SK-N-SH (cell line): ENCODE data around the gene TSHR. TPM values are rescaled to one million over a fixed set of nuclear protein-coding genes. Genes with fewer than 3 reads are reported as not detected.

Experiments
- CTCF ChIA-PET: fragments of 300-600, 350-600 bp; formaldehyde crosslinking; extraction: SDS; loops from one replicate; lab custom pipeline; 2021; lab: Yijun Ruan, JAX
- POLR2A ChIA-PET: fragments of 350-600 bp; sonication (Branson Sonifier 250); formaldehyde crosslinking; extraction: SDS; loops from one replicate; lab custom pipeline; 2020; ENCODE audit warnings: antibody characterized with exemption, inconsistent platforms; lab: Yijun Ruan, JAX
- DNase-seq: peaks from one replicate; pipeline ENCODE4 v3.0.0; 2012
- H2AFZ ChIP-seq: fragments of 200-600 bp; sonication (generic); 2 replicates; pipeline ENCODE4 v1.8.1; 2016; ENCODE audit warnings: antibody characterized with exemption, mild to moderate bottlenecking, low read depth
- H3F3A ChIP-seq: fragments of 200-600 bp; sonication (generic); replicated peaks from 2 replicates; pipeline ENCODE3; 2016; ENCODE audit warnings: antibody characterized with exemption, mild to moderate bottlenecking; ENCODE audit not compliant: insufficient read depth
- H3K27ac ChIP-seq, 2 experiments: fragments of 200-500 bp in 1 of 2; fragments of 200-600 bp in 1 of 2; sonication (Bioruptor generic) in 1 of 2; sonication (generic), shearing (Covaris generic) in 1 of 2; 2 replicates each; pipeline versions ENCODE4 v1.5.1 to v1.6.1; 2014 to 2016; ENCODE audit warnings: low read depth in 2 of 2, inconsistent platforms in 1 of 2, low read length in 1 of 2, mild to moderate bottlenecking in 1 of 2, mixed read lengths in 1 of 2
- H3K27me3 ChIP-seq: fragments of 200-600 bp; sonication (generic), shearing (Covaris generic); 2 replicates; pipeline ENCODE4 v1.6.1; 2016; ENCODE audit warnings: mixed run types; ENCODE audit not compliant: insufficient read depth
- H3K36me3 ChIP-seq, 2 experiments: fragments of 200-500 bp in 1 of 2; fragments of 200-600 bp in 1 of 2; sonication (Bioruptor generic) in 1 of 2; sonication (generic) in 1 of 2; replicated peaks in 1 of 2; 2 replicates each; pipeline versions ENCODE3 to v1.5.1; 2014 to 2016; ENCODE audit warnings: low read length in 1 of 2, mild to moderate bottlenecking in 1 of 2; ENCODE audit not compliant: insufficient read depth in 2 of 2, control insufficient read depth in 1 of 2
- H3K4me1 ChIP-seq, 2 experiments: fragments of 200-500 bp in 1 of 2; fragments of 200-600 bp in 1 of 2; sonication (Bioruptor generic) in 1 of 2; sonication (generic), shearing (Covaris generic) in 1 of 2; 2 replicates each; pipeline versions ENCODE4 v1.5.1 to v1.6.1; 2014 to 2016; ENCODE audit warnings: low read depth in 1 of 2, low read length in 1 of 2, mixed run types in 1 of 2; ENCODE audit not compliant: insufficient read depth in 2 of 2, control insufficient read depth in 1 of 2
- H3K4me2 ChIP-seq: fragments of 200-600 bp; sonication (generic), shearing (Covaris generic); 2 replicates; pipeline ENCODE4 v1.6.1; 2017; ENCODE audit warnings: mixed run types
- H3K4me3 ChIP-seq, 2 experiments: fragments of 200-500 bp in 1 of 2; fragments of 200-600 bp in 1 of 2; sonication (Bioruptor generic) in 1 of 2; sonication (generic), shearing (Covaris generic) in 1 of 2; 2 replicates each; pipeline versions ENCODE4 v1.5.1 to v1.8.1; 2014 to 2016; ENCODE audit warnings: low read depth in 2 of 2, inconsistent platforms in 1 of 2, low read length in 1 of 2, mild to moderate bottlenecking in 1 of 2, mixed read lengths in 1 of 2, moderate library complexity in 1 of 2
- H3K79me2 ChIP-seq: fragments of 200-600 bp; sonication (generic); 2 replicates; pipeline ENCODE4 v1.8.1; 2017; ENCODE audit warnings: mild to moderate bottlenecking; ENCODE audit not compliant: insufficient read depth
- H3K9ac ChIP-seq: fragments of 200-600 bp; sonication (generic); 2 replicates; pipeline ENCODE4 v1.6.1; 2017; ENCODE audit warnings: mixed run types
- H3K9me2 ChIP-seq: fragments of 200-600 bp; sonication (generic); 2 replicates; pipeline ENCODE4 v1.6.1; 2017; ENCODE audit warnings: mixed run types
- H3K9me3 ChIP-seq: fragments of 200-600 bp; sonication (generic); 2 replicates; pipeline ENCODE4 v1.6.1; 2017; ENCODE audit warnings: mixed run types, mild to moderate bottlenecking, moderate library complexity
- H4K20me1 ChIP-seq: fragments of 200-600 bp; sonication (generic); 2 replicates; pipeline ENCODE4 v1.6.1; 2017; ENCODE audit warnings: mild to moderate bottlenecking, mixed run types; ENCODE audit not compliant: insufficient read depth
- ELF1 ChIP-seq: IDR thresholded peaks from 2 replicates; pipeline ENCODE4 v1.4.0; 2012
- EP300 ChIP-seq, 2 experiments: IDR thresholded peaks; 2 replicates each; pipeline versions ENCODE4 v1.4.0 to v1.6.1; 2012; ENCODE audit warnings: borderline replicate concordance in 1 of 2, low read depth in 1 of 2, low read length in 1 of 2
- FOXJ3 ChIP-seq: sonication (generic); formaldehyde crosslinking; IDR thresholded peaks from 2 replicates; pipeline ENCODE4 v1.5.1; 2020; ENCODE audit warnings: mild to moderate bottlenecking, missing genetic modification reagents
- GABPA ChIP-seq: IDR thresholded peaks from 2 replicates; pipeline ENCODE4 v1.4.0; 2012; ENCODE audit warnings: low read depth, mild to moderate bottlenecking
- GATA2 ChIP-seq: sonication (generic); formaldehyde crosslinking; IDR thresholded peaks from 2 replicates; pipeline ENCODE4 v1.5.0; 2020; ENCODE audit warnings: mild to moderate bottlenecking, missing genetic modification reagents
- MEF2A ChIP-seq: IDR thresholded peaks from 2 replicates; pipeline ENCODE4 v1.4.0; 2012; ENCODE audit warnings: low read depth, borderline replicate concordance
- NFIC ChIP-seq: IDR thresholded peaks from 2 replicates; pipeline ENCODE4 v1.4.0; 2012; ENCODE audit warnings: borderline replicate concordance
- NRF1 ChIP-seq: IDR thresholded peaks from 2 replicates; pipeline ENCODE4 v1.6.1; 2012; ENCODE audit warnings: low read depth, mild to moderate bottlenecking, low read length
- SMC3 ChIP-seq: IDR thresholded peaks from 2 replicates; pipeline ENCODE4 v1.6.1; 2012; ENCODE audit warnings: low read depth, low read length, improper control_type of control experiment
- TAF1 ChIP-seq: IDR thresholded peaks from 2 replicates; pipeline ENCODE4 v1.6.1; 2012; ENCODE audit warnings: low read depth, mild to moderate bottlenecking, low read length, moderate library complexity, borderline replicate concordance
- TCF12 ChIP-seq: IDR thresholded peaks from 2 replicates; pipeline ENCODE4 v1.4.0; 2012
- USF1 ChIP-seq: IDR thresholded peaks from 2 replicates; pipeline ENCODE4 v1.4.0; 2012; ENCODE audit warnings: low read depth, borderline replicate concordance
- USF2 ChIP-seq: fragments of 150-350 bp; IDR thresholded peaks from 2 replicates; pipeline ENCODE4 v1.6.1; 2017; ENCODE audit warnings: antibody characterized with exemption, low read length, low read depth, borderline replicate concordance
- YY1 ChIP-seq: IDR thresholded peaks from 2 replicates; pipeline ENCODE4 v1.4.0; 2012; ENCODE audit warnings: low read depth, mild to moderate bottlenecking
- WGBS: methylation state at CpG from one replicate; pipeline ENCODE4 v1.1.6; 2017; ENCODE audit warnings: low lambda C conversion rate; 5-methylcytosine and 5-hydroxymethylcytosine counted together
- polyA plus RNA-seq, 3 experiments: library from polyadenylated mRNA; depleted of rRNA; stranded (reverse); fragments of >200 nt; gene quantifications; 2 replicates each; pipeline ENCODE4 v1.2.3, GENCODE V29; 2012
- TF ChIP-seq, protein P1 (sequence below): IDR thresholded peaks from 2 replicates; pipeline ENCODE4 v1.4.0; 2012; ENCODE audit warnings: low read depth
- TF ChIP-seq, protein P2 (sequence below): IDR thresholded peaks from 2 replicates; pipeline ENCODE4; 2012
- TF ChIP-seq, protein P3 (sequence below): IDR thresholded peaks from 2 replicates; pipeline ENCODE4 v1.6.1; 2012; ENCODE audit warnings: mild to moderate bottlenecking, low read depth, low read length, moderate library complexity

Gene TSHR
- polyA plus RNA-seq, 1 of the 3 experiments (the other 2 are of a cell fraction): not detected

DNA sequence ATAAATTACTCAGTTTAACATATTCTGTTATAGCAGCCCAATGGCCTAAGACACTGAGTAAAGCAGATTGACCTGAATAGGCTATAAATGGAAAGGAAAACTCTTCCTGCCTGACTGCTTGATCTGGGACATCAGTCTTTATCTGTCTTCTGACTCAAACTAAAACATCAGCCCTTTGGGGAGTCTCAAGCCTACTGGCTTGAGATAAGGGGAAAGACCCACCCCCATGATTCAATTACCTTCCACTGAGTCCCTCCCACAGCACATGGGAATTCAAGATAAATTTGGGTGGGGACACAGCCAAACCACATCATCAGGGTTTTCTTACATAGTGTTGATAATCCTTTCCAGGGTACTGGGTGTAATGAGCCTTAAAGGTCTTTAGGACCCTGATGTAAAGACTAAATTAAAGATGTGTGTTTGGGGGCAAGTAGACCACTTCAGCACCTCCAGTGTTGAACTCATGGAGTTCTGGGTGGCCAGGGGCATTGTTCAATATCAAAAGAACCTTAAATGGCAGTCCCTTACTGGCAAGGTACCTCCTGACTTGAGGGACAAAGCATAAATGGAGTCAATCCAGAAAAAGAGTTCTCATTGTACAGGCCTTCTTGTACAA lies 67.8 kb downstream of the TSHR start:
- Histone ChIP-seq H4K20me1 (no peaks in the 10 kb centered on the region), H3K9ac (no peak overlapping the region), H3K79me2 (no peaks in the 10 kb centered on the region), H3K4me1 (no peaks in the 10 kb centered on the region), H3K4me3 (no peak overlapping the region), H3K9me2 (no peaks in the 10 kb centered on the region)
- CTCF ChIA-PET: interaction anchor here (0.6 kb wide), 1 partner anchor 392 kb away, joined by 3 read pairs; no protein-coding TSS in a partner anchor
- TF ChIP-seq, protein P1, sequence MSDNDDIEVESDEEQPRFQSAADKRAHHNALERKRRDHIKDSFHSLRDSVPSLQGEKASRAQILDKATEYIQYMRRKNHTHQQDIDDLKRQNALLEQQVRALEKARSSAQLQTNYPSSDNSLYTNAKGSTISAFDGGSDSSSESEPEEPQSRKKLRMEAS: no peak
- TF ChIP-seq EP300 (IDR thresholded peaks at IDR 0.05; ENCODE audit: borderline replicate concordance in 1 of 2, low read depth in 1 of 2, low read length in 1 of 2) (no peak), NRF1 (no peak), GABPA (no peak), GATA2 (CRISPR knock-in tag) (no peak)
- TF ChIP-seq, all 33 proteins: peak for 0
- Histone ChIP-seq H2AFZ (no peak overlapping the region), H3K9me3 (no peaks in the 10 kb centered on the region), H3K36me3 (no peaks in the 10 kb centered on the region), H3K27ac (no peak overlapping the region), H3F3A (no peaks in the 10 kb centered on the region), H3K27me3 (no peaks in the 10 kb centered on the region; the same call in 1 of the 2 replicates), H3K4me2 (no peak overlapping the region)
- POLR2A ChIA-PET: no interaction called here
- no peak for DNase-seq

- Histone ChIP-seq H3K9me2 (no peaks in the 10 kb centered on the region), H3F3A (no peaks in the 10 kb centered on the region), H3K9ac (no peak overlapping the region), H3K79me2 (no peaks in the 10 kb centered on the region), H3K36me3 (no peaks in the 10 kb centered on the region), H3K27ac (no peak overlapping the region), H3K4me2 (no peak overlapping the region), H3K27me3 (no peaks in the 10 kb centered on the region), H3K9me3 (no peaks in the 10 kb centered on the region), H4K20me1 (no peaks in the 10 kb centered on the region), H3K4me1 (no peaks in the 10 kb centered on the region), H2AFZ (no peak overlapping the region), H3K4me3 (no peak overlapping the region)
- 87% methylated on average over 1 of the region's 1 CpG for WGBS
- POLR2A ChIA-PET: no interaction called here
- CTCF ChIA-PET: no interaction called here
- no peak for TF ChIP-seq EP300 (IDR thresholded peaks at IDR 0.05; ENCODE audit: borderline replicate concordance in 1 of 2, low read depth in 1 of 2, low read length in 1 of 2)
- TF ChIP-seq FOXJ3 (CRISPR knock-in tag): no peak
- TF ChIP-seq SMC3: no peak
- TF ChIP-seq TAF1: no peak
- TF ChIP-seq, protein P2, sequence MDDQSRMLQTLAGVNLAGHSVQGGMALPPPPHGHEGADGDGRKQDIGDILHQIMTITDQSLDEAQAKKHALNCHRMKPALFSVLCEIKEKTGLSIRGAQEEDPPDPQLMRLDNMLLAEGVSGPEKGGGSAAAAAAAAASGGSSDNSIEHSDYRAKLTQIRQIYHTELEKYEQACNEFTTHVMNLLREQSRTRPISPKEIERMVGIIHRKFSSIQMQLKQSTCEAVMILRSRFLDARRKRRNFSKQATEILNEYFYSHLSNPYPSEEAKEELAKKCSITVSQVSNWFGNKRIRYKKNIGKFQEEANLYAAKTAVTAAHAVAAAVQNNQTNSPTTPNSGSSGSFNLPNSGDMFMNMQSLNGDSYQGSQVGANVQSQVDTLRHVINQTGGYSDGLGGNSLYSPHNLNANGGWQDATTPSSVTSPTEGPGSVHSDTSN: no peak
- TF ChIP-seq ELF1: no peak
- TF ChIP-seq GATA2 (CRISPR knock-in tag): no peak
- no peak for DNase-seq
Measured at GRCh38 chr14:81028461-81028860, 73.0 kb downstream of the TSHR start.

DNA sequence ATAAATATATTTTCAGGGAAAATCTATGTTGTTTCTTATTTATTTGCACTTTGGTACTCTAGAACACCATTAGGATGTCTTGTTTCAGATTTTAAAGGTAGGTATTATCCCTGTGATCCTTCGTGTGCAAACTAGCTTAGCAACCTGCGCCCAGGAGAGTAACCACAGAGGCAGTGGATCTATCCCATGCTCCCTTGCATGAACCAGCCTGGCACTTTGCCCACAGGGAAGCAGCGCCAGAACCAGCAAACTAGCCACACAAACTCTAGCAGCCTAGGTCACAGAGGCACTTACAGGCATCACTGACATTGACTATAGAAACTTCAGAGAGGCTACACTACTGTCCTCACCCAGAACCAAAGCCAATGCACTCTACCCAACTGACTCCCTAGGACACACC lies 76.1 kb downstream of the TSHR start:
- Histone ChIP-seq H3K27ac (no peak overlapping the region), H3K9me2 (no peaks in the 10 kb centered on the region), H3K27me3 (no peaks in the 10 kb centered on the region), H3F3A (no peaks in the 10 kb centered on the region), H2AFZ (no peak overlapping the region), H3K36me3 (no peaks in the 10 kb centered on the region), H3K4me1 (no peaks in the 10 kb centered on the region), H3K9ac (no peak overlapping the region), H4K20me1 (no peaks in the 10 kb centered on the region), H3K4me2 (no peak overlapping the region), H3K4me3 (no peak overlapping the region), H3K79me2 (no peaks in the 10 kb centered on the region), H3K9me3 (no peaks in the 10 kb centered on the region)
- WGBS: 0% methylated on average over 3 of the region's 3 CpGs
- CTCF ChIA-PET: no interaction called here
- POLR2A ChIA-PET: no interaction called here
- no peak for DNase-seq
- TF ChIP-seq TCF12: no peak
- TF ChIP-seq MEF2A: no peak
- TF ChIP-seq, protein P3, sequence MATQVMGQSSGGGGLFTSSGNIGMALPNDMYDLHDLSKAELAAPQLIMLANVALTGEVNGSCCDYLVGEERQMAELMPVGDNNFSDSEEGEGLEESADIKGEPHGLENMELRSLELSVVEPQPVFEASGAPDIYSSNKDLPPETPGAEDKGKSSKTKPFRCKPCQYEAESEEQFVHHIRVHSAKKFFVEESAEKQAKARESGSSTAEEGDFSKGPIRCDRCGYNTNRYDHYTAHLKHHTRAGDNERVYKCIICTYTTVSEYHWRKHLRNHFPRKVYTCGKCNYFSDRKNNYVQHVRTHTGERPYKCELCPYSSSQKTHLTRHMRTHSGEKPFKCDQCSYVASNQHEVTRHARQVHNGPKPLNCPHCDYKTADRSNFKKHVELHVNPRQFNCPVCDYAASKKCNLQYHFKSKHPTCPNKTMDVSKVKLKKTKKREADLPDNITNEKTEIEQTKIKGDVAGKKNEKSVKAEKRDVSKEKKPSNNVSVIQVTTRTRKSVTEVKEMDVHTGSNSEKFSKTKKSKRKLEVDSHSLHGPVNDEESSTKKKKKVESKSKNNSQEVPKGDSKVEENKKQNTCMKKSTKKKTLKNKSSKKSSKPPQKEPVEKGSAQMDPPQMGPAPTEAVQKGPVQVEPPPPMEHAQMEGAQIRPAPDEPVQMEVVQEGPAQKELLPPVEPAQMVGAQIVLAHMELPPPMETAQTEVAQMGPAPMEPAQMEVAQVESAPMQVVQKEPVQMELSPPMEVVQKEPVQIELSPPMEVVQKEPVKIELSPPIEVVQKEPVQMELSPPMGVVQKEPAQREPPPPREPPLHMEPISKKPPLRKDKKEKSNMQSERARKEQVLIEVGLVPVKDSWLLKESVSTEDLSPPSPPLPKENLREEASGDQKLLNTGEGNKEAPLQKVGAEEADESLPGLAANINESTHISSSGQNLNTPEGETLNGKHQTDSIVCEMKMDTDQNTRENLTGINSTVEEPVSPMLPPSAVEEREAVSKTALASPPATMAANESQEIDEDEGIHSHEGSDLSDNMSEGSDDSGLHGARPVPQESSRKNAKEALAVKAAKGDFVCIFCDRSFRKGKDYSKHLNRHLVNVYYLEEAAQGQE: no peak
- no peak for TF ChIP-seq GABPA
- TF ChIP-seq USF1: no peak
- no peak for TF ChIP-seq USF2
- TF ChIP-seq NFIC: no peak
- TF ChIP-seq YY1: no peak
